HG03196 (cell line): ENCODE data around the gene MBP.
A peak's percentile ranks its signal among the peaks of the same experiment; 100 is the strongest.

ENCODE experiments used
- ATAC-seq: cut with Tn5 transposase; IDR thresholded peaks from one replicate; pipeline ENCODE4 v1.9.1; 2021; ENCODE audit not compliant: unreplicated experiment

The MBP gene

DNA sequence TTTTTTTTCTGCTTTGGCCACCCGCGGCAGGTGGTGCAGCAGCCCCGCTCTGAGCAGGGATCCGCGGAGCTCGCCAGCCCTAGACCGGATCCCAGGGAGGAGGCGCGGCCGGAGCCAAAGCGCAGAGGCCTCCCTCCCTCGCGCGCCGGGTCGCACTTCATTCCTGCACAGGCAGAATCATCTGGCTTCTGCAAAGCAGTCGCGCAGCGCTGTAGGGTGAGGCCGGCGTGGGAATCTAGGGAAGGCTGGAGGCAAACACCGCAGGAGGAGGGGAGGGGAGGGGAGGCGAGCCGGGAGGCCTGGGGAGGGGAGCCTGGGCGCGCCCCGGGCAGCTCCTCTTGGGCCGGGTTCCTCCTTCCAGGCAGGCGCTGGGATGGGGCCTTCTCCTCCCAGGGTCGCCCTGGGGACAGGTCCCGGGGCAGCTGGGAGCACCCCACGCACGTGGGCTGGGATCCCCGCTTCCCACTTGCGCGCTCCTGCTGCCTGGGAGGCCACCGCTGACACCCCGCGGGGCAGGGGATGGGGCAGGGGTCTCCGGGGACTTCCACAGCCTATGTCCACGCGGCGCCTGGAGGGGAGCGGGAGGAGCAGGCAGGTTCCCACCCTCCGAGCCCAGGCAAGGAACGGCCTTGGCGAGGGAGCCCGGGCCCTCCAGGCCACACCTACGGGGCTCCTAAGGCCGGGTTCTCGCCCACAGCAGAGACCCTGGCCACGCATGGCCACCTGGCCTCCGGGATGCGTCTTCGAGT lies 45.0 kb downstream of the MBP start:
- ATAC-seq, result no peak

DNA sequence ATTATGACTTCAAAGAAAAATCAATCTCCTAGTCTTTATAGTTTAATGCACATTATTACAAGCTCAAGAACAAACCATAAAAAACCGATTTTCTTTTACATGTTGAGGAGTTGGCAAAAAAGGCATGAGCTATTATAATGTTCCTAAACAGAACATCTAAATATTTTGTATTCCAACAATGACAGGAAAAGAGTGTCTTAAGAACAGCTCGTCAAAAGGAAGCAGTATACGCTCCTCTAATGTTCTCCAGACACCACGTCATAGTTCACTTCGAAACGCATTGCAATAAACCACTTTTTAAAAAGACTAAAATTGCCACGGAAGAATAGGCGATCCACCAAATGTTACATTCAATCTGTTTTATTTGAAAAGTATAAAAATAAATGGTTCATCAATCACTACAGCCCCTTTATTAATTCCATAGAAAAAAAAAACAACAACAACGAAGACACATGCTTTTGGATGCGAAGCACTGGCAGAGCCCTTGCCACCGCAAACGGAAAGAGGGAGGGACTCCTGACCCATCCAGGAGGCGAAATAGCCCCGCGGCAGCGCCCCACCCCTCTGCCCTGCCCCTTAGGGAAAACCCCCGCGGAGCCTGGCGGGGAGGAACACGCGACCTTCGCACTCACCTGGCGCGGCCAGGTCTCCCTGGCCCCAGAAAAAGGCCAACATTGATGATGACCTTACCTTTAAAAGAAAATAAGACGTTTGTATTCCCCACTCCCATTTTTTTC lies 45.8 kb downstream of the MBP start:
- no peak for ATAC-seq

DNA sequence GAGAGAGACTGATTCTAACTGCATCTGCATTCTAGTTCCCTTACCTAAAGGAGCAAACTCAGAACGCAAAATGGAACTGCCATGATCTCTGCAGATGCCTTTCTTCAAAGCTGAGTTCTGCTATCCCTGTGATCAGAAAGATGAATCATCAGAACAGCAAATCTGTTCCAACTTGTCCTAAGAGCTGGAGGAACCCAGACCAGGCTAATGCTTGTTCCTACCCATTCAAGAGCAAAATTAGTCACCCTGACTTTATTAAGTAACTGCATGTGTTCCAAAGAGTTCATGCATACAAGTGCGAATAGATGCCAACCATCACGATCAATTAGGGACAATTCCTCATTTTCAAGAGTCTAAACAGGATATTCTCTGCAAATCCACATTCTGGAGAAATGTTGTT lies 46.5 kb downstream of the MBP start:
- no peak for ATAC-seq

- no peak for ATAC-seq
Observed at GRCh38 chr18:77084688-77085035, 47.9 kb downstream of the MBP start.

- ATAC-seq, result no peak
Observed at GRCh38 chr18:77082316-77082955, 50.1 kb downstream of the MBP start.

DNA sequence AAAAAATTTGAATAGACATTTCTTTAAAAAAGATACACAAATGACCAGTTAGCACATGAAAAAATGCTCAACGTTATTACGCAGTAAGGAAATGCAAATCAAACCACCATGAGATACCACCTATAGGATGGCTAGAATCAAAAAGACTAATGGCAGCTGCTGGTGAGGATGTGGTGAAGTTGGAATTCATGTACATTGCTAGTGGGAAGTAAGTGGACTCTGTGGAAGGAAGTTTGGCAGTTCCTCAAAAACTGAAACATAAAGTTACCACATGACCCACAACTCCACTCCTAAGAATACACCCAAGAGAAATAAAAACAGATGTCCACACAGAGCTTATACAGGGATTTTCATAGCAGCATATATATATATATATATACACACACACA lies 51.2 kb downstream of the MBP start:
- no peak for ATAC-seq

DNA sequence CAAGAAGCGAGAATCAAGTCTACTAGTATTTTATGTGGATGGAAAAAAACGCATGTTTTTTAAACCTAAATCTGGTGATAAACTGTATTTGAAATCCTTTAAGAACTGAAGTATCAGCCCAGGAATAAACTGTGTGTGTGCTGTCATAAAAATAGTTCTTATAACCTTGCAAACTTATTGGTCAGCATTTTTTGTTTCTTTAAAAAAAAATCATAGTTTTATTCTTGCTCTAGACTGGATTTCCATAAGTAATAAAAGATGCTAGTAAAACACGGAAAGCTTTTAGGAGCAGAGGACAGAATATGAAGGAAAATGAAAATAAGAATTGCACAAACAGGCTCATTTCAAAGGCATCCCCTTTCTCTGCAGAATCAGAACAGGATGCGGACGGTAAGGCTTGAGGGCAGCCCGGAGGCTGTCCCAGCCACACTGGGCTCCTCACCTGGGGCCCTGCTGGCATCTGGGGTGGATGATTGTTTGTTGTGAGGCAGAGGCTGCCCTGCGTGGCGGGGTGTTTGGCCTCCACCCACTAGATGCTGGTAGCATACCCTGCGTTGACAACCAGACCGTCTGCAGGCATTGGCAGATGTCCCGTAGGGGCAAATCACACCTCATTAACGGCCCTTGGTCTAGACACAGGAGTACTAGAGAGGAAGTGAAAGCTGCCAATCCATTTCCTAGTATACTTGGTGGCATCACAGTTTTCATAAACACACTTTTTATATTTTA lies 52.5 kb downstream of the MBP start:
- ATAC-seq, result peak; percentile 81

DNA sequence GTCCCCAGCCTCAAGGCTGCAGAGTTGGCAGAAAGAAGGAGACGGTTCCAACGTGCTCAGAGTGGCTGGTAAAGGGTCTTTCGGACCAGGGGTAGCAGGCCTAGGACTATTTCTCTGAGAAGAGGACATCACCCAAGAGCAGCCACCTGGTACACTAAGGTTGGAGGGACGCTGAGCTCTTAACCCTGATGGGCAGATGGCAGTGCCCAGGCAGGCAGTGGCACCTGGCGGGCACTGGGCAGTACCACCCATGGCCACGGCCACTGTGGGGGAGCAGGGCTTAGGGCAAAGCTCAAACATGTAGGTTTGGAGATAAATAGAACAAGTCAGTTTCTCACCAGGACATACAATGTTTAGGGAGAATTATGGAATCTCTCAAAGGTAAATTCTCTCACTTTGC lies 53.5 kb downstream of the MBP start:
- ATAC-seq, result no peak

DNA sequence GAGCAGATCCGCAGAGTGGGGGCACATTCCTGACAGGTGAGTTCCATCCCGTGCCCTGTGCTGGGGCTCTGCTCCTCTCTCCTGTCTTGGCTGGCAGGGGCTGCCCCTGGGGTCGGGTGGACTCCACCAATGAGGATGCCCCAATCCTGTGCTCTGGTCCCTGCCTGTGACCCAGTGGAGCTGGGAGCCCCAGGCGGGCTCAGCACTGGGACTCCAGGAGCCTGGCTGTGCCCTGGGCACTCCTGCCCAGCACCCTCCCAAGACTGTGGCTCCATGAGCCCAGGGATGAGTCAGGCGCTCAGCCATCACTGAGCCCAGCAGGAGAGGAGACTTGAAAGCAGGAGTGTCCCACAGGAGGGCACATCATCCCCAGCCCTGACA lies 53.9 kb downstream of the MBP start:
- no peak for ATAC-seq

GRCh38 chr18:77077941-77078689 lies 54.5 kb downstream of the MBP start:
- ATAC-seq, result no peak

GRCh38 chr18:77077401-77077800 lies 55.2 kb downstream of the MBP start:
- no peak for ATAC-seq

DNA sequence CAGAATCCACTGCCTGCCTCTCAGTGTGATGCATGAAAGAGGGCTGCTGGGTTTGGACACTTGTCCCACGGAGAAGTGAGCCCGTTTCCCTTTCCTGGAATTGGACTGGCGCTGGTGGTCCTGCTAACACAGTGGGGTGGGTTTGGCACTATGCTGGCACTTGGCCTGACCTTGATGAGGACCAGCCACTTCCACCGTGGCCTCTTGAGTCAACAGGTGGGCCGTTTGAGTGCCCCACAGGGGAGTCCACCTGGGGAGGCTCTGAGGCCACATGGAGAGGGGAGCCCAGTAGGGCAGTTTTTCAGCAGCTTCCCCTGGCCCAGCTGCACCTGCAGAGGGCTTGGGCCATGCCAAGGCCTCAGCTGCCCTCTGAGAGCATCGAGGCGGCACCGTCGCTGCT lies 56.5 kb downstream of the MBP start:
- ATAC-seq, result no peak

DNA sequence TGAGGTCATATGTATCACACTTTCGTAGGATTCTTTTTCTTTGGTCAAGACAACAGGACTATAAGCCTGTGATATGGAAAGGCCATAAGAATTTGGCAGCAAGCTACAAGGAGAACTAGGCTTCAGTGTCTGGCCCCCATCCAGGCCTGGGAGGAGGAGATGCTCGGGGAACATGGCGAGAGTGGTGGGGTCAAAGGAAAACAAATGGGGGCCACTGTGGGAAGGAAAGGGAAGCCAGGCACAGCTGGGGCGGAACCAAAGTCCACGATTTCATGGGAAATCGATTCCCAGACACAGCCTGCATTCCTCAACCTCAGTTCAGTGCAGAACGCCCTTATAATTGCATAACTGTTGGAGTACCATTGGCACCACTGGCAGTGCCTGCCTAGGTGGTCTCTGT lies 58.2 kb downstream of the MBP start:
- ATAC-seq, result no peak

GRCh38 chr18:77073336-77074093 lies 59.1 kb downstream of the MBP start:
- ATAC-seq, result no peak

GRCh38 chr18:77072566-77072965 lies 60.0 kb downstream of the MBP start:
- no peak for ATAC-seq

- no peak for ATAC-seq
Observed at GRCh38 chr18:77071711-77072292, 60.8 kb downstream of the MBP start.

- no peak for ATAC-seq
Observed at GRCh38 chr18:77071061-77071460, 61.5 kb downstream of the MBP start.

GRCh38 chr18:77070627-77071026 lies 62.0 kb downstream of the MBP start:
- no peak for ATAC-seq

- no peak for ATAC-seq
Observed at GRCh38 chr18:77069931-77070330, 62.7 kb downstream of the MBP start.

DNA sequence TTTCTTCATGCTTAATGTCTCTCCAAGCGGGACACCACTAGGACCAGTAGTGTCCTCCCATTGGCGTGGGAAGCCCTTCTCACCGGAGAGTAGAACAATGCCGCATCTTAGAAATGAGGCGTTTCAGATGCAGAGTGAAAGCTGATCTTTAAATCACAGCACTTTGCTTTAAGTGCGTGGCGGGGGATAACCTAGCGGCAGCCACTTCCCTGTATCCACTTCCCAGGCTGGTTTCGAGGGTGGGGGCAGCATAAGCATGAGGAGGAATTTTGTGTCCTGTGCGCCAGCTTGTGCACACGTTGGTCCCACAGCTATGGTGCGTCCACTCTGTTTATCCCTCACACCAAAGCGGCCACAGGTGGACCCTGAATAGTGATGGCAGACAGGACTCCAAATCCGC lies 63.1 kb downstream of the MBP start:
- no peak for ATAC-seq
